Cardiac muscle cell (in vitro differentiated cells and primary cell): Measurements from ENCODE around the gene PAM. TPM values are rescaled to one million over a fixed set of nuclear protein-coding genes. Genes with fewer than 3 reads are reported as not detected.

Experiments
- DNase-seq, 2 donors: peaks; one replicate each; pipeline versions ENCODE4 v3.0.0 to v3.0.0-alpha.2; 2010 to 2017; ENCODE audit warnings: low read depth in 1 of 2, low spot score in 1 of 2
- H3K27ac ChIP-seq: fragments of 200-600 bp; sonication (generic); 2 replicates; pipeline ENCODE4 v1.5.1; 2016
- H3K27me3 ChIP-seq: fragments of 200-600 bp; sonication (generic); 2 replicates; pipeline ENCODE4 v1.6.0; 2016; ENCODE audit warnings: control low read depth
- H3K36me3 ChIP-seq: fragments of 200-600 bp; sonication (generic); 2 replicates; pipeline ENCODE4 v1.5.1; 2016; ENCODE audit warnings: control low read depth
- H3K4me1 ChIP-seq: fragments of 200-600 bp; sonication (generic); 2 replicates; pipeline ENCODE4 v1.8.1; 2017; ENCODE audit warnings: low read depth, mild to moderate bottlenecking, mixed run types
- H3K4me3 ChIP-seq: fragments of 200-600 bp; sonication (generic); 2 replicates; pipeline ENCODE4 v1.5.1; 2016; ENCODE audit warnings: mild to moderate bottlenecking
- H3K9me3 ChIP-seq: fragments of 200-600 bp; sonication (generic); 2 replicates; pipeline ENCODE4 v1.5.1; 2017; ENCODE audit warnings: low read depth, mild to moderate bottlenecking, control low read depth
- polyA plus RNA-seq: library from polyadenylated mRNA; unstranded; fragments of >200 nt; fragmentation: Nextera tagmentation; extraction: Ambion mirVana; gene quantifications from 2 replicates; pipeline ENCODE4 v1.2.1, GENCODE V29; 2016
- total RNA-seq: library from RNA; depleted of rRNA; stranded (reverse); fragments of >200 nt; gene quantifications from 2 replicates; pipeline ENCODE4 v1.2.3, GENCODE V29; 2016
- TF ChIP-seq, protein P1 (sequence below): IDR thresholded peaks from 2 replicates; pipeline ENCODE4 v1.5.1; 2012; ENCODE audit warnings: low read depth, mild to moderate bottlenecking, low read length

Gene PAM
- total and polyA plus RNA-seq, 2 experiments from 2014 or later, result 375 to 392 TPM

DNA sequence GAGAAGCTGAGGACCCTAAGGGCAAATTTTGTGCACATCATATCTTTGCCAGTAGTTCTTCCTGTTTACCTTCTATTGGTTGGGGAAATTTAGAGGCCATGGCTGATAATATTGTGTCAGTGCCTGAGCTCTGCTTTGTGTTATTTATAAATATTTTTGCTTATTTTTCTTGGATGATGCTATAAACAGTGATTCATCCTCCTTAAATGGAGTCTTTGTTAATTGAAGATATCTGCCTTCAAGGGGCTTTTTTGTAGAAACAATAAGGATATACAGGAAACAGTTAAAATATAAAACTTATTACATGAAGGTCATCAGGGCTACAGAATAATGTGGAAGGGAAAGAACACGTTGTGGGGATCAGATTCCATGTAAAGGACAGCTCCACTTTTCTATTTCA lies 78.0 kb downstream of the PAM start:
- Histone ChIP-seq H3K36me3 (no peaks in the 10 kb centered on the region), H3K27ac (no peak overlapping the region), H3K4me1 (no peaks in the 10 kb centered on the region), H3K9me3 (no peaks in the 10 kb centered on the region), H3K4me3 (no peak overlapping the region), H3K27me3 (no peaks in the 10 kb centered on the region)
- DNase-seq, result no peak
- TF ChIP-seq, protein P1, sequence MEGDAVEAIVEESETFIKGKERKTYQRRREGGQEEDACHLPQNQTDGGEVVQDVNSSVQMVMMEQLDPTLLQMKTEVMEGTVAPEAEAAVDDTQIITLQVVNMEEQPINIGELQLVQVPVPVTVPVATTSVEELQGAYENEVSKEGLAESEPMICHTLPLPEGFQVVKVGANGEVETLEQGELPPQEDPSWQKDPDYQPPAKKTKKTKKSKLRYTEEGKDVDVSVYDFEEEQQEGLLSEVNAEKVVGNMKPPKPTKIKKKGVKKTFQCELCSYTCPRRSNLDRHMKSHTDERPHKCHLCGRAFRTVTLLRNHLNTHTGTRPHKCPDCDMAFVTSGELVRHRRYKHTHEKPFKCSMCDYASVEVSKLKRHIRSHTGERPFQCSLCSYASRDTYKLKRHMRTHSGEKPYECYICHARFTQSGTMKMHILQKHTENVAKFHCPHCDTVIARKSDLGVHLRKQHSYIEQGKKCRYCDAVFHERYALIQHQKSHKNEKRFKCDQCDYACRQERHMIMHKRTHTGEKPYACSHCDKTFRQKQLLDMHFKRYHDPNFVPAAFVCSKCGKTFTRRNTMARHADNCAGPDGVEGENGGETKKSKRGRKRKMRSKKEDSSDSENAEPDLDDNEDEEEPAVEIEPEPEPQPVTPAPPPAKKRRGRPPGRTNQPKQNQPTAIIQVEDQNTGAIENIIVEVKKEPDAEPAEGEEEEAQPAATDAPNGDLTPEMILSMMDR, result no peak

DNA sequence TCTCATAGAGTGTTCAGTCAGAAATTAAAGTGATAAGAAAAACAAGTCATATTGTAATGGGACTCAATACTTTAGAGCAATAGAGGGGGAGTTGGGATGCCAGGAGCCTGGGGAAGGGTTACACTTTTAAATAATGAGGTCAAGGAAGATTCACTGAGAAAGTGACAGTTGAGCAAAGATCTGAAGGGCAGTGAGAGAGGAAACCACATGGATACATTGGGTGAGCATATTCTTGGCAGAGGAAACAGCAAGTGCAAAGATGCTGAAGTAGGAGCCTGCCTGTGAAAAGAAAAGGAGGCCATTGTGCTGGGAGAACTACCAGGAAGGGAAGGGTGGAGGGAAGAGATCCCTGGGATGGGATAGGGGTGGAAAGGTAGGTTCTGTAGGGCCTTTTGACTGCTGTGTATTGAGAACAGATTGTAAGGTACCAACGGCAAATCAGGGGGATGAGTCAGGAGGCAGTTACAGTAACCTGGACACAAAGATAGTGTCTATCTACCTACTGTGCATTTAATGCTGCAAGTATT lies 79.4 kb downstream of the PAM start:
- TF ChIP-seq, protein P1, result no peak
- Histone ChIP-seq H3K27me3 (no peaks in the 10 kb centered on the region), H3K4me1 (no peaks in the 10 kb centered on the region), H3K27ac (no peak overlapping the region), H3K4me3 (no peak overlapping the region), H3K9me3 (no peaks in the 10 kb centered on the region), H3K36me3 (no peaks in the 10 kb centered on the region)
- DNase-seq, result no peak

DNA sequence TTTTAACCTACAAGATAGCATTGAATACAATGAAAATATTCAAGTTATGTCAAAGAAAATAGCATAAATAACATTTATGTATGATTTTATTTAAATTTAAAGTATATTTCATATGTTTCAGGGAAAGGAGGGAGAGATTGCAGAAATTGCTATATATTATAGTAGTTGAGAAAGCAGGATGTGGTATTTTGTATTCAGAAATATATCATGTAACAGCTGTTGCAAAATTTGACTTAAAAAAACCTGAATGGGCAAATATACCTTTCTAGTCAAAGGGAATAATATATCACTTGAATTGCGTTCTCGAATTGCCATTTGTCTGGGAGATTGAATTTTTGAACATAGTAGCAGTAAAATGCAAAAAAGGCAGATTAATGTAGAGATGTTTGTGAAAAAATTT lies 80.6 kb downstream of the PAM start:
- Histone ChIP-seq H3K27me3 (no peaks in the 10 kb centered on the region), H3K9me3 (no peaks in the 10 kb centered on the region), H3K36me3 (no peaks in the 10 kb centered on the region), H3K27ac (no peak overlapping the region), H3K4me1 (no peaks in the 10 kb centered on the region), H3K4me3 (no peak overlapping the region)
- TF ChIP-seq, protein P1, result no peak
- DNase-seq, result no peak

DNA sequence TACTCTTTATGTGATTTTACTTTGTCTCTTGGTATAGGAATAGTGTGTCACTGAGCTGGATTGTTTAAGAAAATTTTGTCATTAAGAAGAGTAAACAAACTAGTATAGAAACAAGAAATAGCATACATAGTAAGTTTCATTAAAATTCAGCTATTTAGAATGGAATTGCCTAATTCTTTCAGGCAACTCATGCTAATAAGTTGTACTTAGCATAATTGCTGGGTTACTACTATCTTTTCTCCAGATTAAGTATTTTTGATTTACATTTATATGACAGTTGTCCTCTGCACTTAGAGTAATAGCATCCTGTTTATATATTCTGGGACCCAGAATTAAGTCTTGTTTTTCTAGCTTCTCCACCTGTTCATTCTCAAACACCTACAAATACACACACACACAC lies 85.9 kb downstream of the PAM start:
- Histone ChIP-seq H3K36me3 (no peaks in the 10 kb centered on the region), H3K4me1 (no peaks in the 10 kb centered on the region), H3K27ac (no peak overlapping the region), H3K9me3 (no peaks in the 10 kb centered on the region), H3K4me3 (no peak overlapping the region), H3K27me3 (no peaks in the 10 kb centered on the region)
- TF ChIP-seq, protein P1, result no peak
- no peak for DNase-seq

DNA sequence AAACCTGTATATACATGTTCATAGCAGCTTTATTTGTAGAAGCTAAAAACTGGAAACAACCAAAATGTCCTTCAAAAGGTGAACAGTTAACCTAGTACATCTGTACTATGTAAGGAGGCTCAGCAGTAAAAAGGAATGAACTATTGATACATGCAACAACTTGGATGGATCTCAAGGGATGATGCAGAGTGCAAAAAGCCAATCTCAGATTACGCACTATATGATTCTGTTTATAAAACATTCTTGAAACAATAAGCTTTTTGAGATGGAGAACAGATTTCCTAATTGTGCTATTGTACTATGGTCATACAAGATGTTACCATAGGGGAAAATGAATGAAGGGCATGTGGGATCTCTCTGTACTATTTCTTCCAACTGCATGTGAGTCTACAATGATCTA lies 88.9 kb downstream of the PAM start:
- no peaks in the 10 kb centered on the region for H3K36me3 ChIP-seq
- DNase-seq, result no peak
- TF ChIP-seq, protein P1, result no peak
- H3K9me3 ChIP-seq, result no peaks in the 10 kb centered on the region
- no peaks in the 10 kb centered on the region for H3K27me3 ChIP-seq
- H3K4me3 ChIP-seq, result no peak overlapping the region
- no peak overlapping the region for H3K27ac ChIP-seq
- H3K4me1 ChIP-seq, result no peaks in the 10 kb centered on the region

DNA sequence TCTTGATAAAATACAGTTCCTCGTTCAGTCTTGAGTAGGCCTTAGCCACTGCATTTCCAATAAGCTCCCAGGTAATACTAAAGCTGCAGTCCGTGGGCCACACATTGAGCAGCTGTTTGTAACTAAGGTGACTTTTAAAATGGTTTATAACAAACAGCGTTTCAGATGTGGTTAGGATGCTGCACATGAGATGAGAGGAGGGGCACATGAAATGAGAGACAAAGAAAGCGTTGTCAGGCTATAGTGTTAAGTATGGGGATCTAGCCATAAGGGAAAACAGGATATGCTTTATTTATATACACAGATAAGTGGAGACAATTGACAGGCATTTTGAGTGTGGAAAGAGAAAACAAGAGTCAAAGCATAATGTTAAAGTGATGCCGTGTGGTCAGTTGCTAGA lies 89.9 kb downstream of the PAM start:
- Histone ChIP-seq H3K4me3 (no peak overlapping the region), H3K4me1 (no peaks in the 10 kb centered on the region), H3K9me3 (no peaks in the 10 kb centered on the region), H3K27me3 (no peaks in the 10 kb centered on the region), H3K27ac (no peak overlapping the region), H3K36me3 (no peaks in the 10 kb centered on the region)
- TF ChIP-seq, protein P1, result no peak
- no peak for DNase-seq
